CD8-positive, alpha-beta memory T cell (primary cell): ENCODE results near the gene SERTM1. TPM values are rescaled to one million over a fixed set of nuclear protein-coding genes. Genes with fewer than 3 reads are reported as not detected.
A peak's percentile ranks its signal among the peaks of the same experiment; 100 is the strongest.

Source experiments
- CTCF ChIA-PET: fragments of 350-600 bp; sonication (Branson Sonifier 250); formaldehyde crosslinking; loops from one replicate; lab custom pipeline; 2021; ENCODE audit warnings: antibody characterized with exemption; lab: Charles Lee
- POLR2A ChIA-PET: fragments of 350-600 bp; sonication (Branson Sonifier 250); formaldehyde crosslinking; loops from one replicate; lab custom pipeline; 2021; ENCODE audit warnings: antibody characterized with exemption; lab: Charles Lee
- DNase-seq, 5 donors: peaks; one replicate each; pipeline versions ENCODE4 v3.0.0 to v3.0.0-alpha.2; 2020 to 2022; ENCODE audit warnings: mixed read lengths in 1 of 5
- H3K27ac ChIP-seq: one replicate; pipeline ENCODE4 v1.7.0; 2013; ENCODE audit warnings: low read depth, mild to moderate bottlenecking, low read length, moderate library complexity
- H3K27me3 ChIP-seq: 2 replicates; pipeline ENCODE4 v1.7.0; 2013; ENCODE audit warnings: low read length, mild to moderate bottlenecking; ENCODE audit not compliant: insufficient read depth, poor library complexity, severe bottlenecking
- H3K36me3 ChIP-seq: 2 replicates; pipeline ENCODE4 v1.7.0; 2013; ENCODE audit warnings: mild to moderate bottlenecking, low read length, moderate library complexity; ENCODE audit not compliant: insufficient read depth
- H3K4me1 ChIP-seq: 2 replicates; pipeline ENCODE4 v1.7.0; 2013; ENCODE audit warnings: mild to moderate bottlenecking, low read length, moderate library complexity; ENCODE audit not compliant: insufficient read depth
- H3K4me3 ChIP-seq: 2 replicates; pipeline ENCODE4 v1.7.0; 2013; ENCODE audit warnings: mild to moderate bottlenecking, low read length
- H3K9me3 ChIP-seq: 2 replicates; pipeline ENCODE4 v1.7.0; 2013; ENCODE audit warnings: mild to moderate bottlenecking, low read length
- H3K27ac Mint-ChIP-seq, 8 donors: one replicate each; pipeline ENCODE4 v1.8.0; 2020 to 2021; ENCODE audit warnings: mixed read lengths in 8 of 8, mild to moderate bottlenecking in 6 of 8, inconsistent platforms in 3 of 8, moderate library complexity in 3 of 8
- H3K27me3 Mint-ChIP-seq, 2 donors: one replicate each; pipeline ENCODE4 v1.8.0; 2020 to 2021; ENCODE audit warnings: mixed read lengths in 2 of 2, mild to moderate bottlenecking in 1 of 2, moderate library complexity in 1 of 2
- H3K36me3 Mint-ChIP-seq, 3 donors: one replicate each; pipeline ENCODE4 v1.8.0; 2020 to 2021; ENCODE audit warnings: mixed read lengths in 3 of 3, inconsistent platforms in 1 of 3, mild to moderate bottlenecking in 1 of 3
- H3K4me1 Mint-ChIP-seq, 3 donors: one replicate each; pipeline ENCODE4 v1.8.0; 2020 to 2021; ENCODE audit warnings: mixed read lengths in 3 of 3, inconsistent platforms in 1 of 3, mild to moderate bottlenecking in 1 of 3
- H3K4me3 Mint-ChIP-seq, 7 donors: one replicate each; pipeline ENCODE4 v1.8.0; 2020 to 2021; ENCODE audit warnings: mixed read lengths in 7 of 7, mild to moderate bottlenecking in 6 of 7, moderate library complexity in 4 of 7, inconsistent platforms in 2 of 7
- H3K9me3 Mint-ChIP-seq, 5 donors: one replicate each; pipeline ENCODE4 v1.8.0; 2020 to 2022; ENCODE audit warnings: mixed read lengths in 5 of 5, mild to moderate bottlenecking in 3 of 5, moderate library complexity in 2 of 5, inconsistent platforms in 1 of 5
- polyA plus RNA-seq: library from polyadenylated mRNA; unstranded; fragments of 300-500 nt; fragmentation: Illumina TruSeq; gene quantifications from one replicate; pipeline ENCODE4 v1.2.3, GENCODE V29; 2021
- total RNA-seq, 2 experiments: library from RNA; stranded (reverse); gene quantifications; one replicate each; pipeline ENCODE4 v1.2.3, GENCODE V29; 2021

Gene SERTM1
- total and polyA plus RNA-seq, 3 experiments from 2014 or later = not detected

GRCh38 chr13:36668316-36668715, 5.5 kb upstream of the SERTM1 start:
- H3K27me3 ChIP-seq = no peaks in the 10 kb centered on the region
- no peaks in the 10 kb centered on the region for H3K4me1 ChIP-seq
- DNase-seq = no peak
- Mint-ChIP-seq H3K27ac (no peak overlapping the region), H3K27me3 (peaks cover 4 to 15% of the 10 kb centered on the region in 2 donors), H3K4me1 (no peaks in the 10 kb centered on the region), H3K9me3 (peaks cover 0 to 15% (median 7%) of the 10 kb centered on the region in 5 donors), H3K4me3 (no peak overlapping the region), H3K36me3 (no peaks in the 10 kb centered on the region)
- H3K4me3 ChIP-seq = no peak overlapping the region
- H3K9me3 ChIP-seq = no peaks in the 10 kb centered on the region
- H3K27ac ChIP-seq = no peak overlapping the region
- CTCF ChIA-PET = no interaction called here
- POLR2A ChIA-PET = no interaction called here
- no peaks in the 10 kb centered on the region for H3K36me3 ChIP-seq

GRCh38 chr13:36673352-36673751, 468 bp upstream of the SERTM1 start:
- Mint-ChIP-seq H3K4me1 (no peaks in the 10 kb centered on the region), H3K27me3 (peaks cover 12 to 35% of the 10 kb centered on the region in 2 donors), H3K36me3 (no peaks in the 10 kb centered on the region), H3K4me3 (no peak overlapping the region), H3K27ac (no peak overlapping the region), H3K9me3 (peaks cover 0 to 13% (median 8%) of the 10 kb centered on the region in 5 donors)
- Histone ChIP-seq H3K36me3 (no peaks in the 10 kb centered on the region), H3K4me1 (no peaks in the 10 kb centered on the region), H3K4me3 (no peak overlapping the region), H3K27ac (no peak overlapping the region), H3K27me3 (no peaks in the 10 kb centered on the region), H3K9me3 (no peaks in the 10 kb centered on the region)
- ChIA-PET POLR2A (no interaction called here), CTCF (no interaction called here)
- no peak for DNase-seq

GRCh38 chr13:36674337-36675212, 755 bp downstream of the SERTM1 start:
- H3K36me3 ChIP-seq = no peaks in the 10 kb centered on the region
- peak overlapping the region in 1 of 7 donors; percentile 27 for H3K4me3 Mint-ChIP-seq
- H3K27ac Mint-ChIP-seq = no peak overlapping the region
- no peaks in the 10 kb centered on the region for H3K36me3 Mint-ChIP-seq
- no peaks in the 10 kb centered on the region for H3K4me1 ChIP-seq
- POLR2A ChIA-PET = no interaction called here
- no peak overlapping the region for H3K4me3 ChIP-seq
- H3K27me3 ChIP-seq = no peaks in the 10 kb centered on the region
- no peaks in the 10 kb centered on the region for H3K4me1 Mint-ChIP-seq
- DNase-seq = no peak
- peaks cover 12 to 35% of the 10 kb centered on the region in 2 donors for H3K27me3 Mint-ChIP-seq
- no peak overlapping the region for H3K27ac ChIP-seq
- H3K9me3 Mint-ChIP-seq = peaks cover 0 to 12% (median 6%) of the 10 kb centered on the region in 5 donors
- CTCF ChIA-PET = no interaction called here
- no peaks in the 10 kb centered on the region for H3K9me3 ChIP-seq

- Histone ChIP-seq H3K27ac (no peak overlapping the region), H3K27me3 (no peaks in the 10 kb centered on the region), H3K4me3 (no peak overlapping the region), H3K9me3 (no peaks in the 10 kb centered on the region), H3K36me3 (no peaks in the 10 kb centered on the region), H3K4me1 (no peaks in the 10 kb centered on the region)
- Mint-ChIP-seq H3K36me3 (no peaks in the 10 kb centered on the region), H3K27ac (no peak overlapping the region), H3K9me3 (peaks cover 0 to 7% (median 2%) of the 10 kb centered on the region in 5 donors), H3K4me3 (peak overlapping the region in 1 of 7 donors; percentile 27), H3K4me1 (no peaks in the 10 kb centered on the region), H3K27me3 (peaks cover 12 to 35% of the 10 kb centered on the region in 2 donors)
- ChIA-PET CTCF (no interaction called here), POLR2A (no interaction called here)
- no peak for DNase-seq
Observed at GRCh38 chr13:36675213-36675536, 1.4 kb downstream of the SERTM1 start.

DNA sequence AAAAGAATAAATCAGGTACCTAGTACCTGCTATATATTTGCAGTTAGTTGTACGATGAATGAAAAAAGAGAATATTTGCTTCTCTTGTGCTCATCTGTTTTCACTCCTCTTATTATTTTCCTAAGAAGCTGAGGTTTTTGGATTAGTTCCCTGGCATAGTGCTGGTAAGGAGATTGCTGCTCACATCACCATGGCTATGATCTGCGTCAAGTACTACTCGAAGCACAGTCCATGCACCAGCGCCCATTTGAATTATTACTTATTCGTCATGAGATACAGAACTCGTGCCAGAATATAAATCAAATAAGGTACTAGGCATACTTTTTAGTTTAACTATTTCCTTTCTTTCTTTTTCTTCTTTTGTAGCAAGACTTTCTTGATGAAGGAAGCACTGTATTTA, 7.1 kb downstream of the SERTM1 start:
- no peaks in the 10 kb centered on the region for H3K4me1 ChIP-seq
- POLR2A ChIA-PET = no interaction called here
- no peak overlapping the region for H3K4me3 Mint-ChIP-seq

DNA sequence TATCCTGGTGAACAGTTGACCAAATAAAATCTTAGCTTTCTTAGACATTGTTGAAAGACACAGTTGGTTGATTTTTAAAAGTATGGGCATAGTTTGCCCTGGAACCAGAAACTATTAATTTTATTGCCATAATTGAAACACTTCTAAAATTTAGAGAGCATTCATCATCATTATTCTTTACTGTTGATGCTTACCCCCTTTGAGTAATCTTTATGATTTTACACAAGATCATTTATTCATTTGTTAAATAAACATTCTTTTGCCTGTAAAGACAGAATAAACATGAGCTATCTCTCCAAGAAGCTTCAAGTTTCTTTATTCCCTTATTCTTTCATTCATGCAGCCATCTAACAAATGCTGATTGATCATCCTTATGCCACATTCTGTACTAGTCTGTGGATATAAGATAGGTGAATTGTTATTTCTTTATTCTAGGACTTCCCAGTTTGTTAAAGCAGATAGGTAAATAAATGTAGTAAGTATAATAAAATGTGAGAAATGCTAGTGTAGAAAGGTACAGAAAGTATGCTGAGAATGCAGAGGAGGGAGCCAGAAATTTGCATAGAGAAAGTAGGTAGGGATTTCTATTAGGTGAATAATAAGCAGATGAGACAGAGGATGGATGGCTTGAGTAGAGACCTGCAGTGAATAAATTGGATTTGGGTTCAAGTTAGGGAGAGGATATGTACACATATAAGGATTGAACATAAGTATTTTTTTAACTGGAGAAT, 8.2 kb downstream of the SERTM1 start:
- H3K4me3 ChIP-seq = no peak overlapping the region
- peaks cover 0 to 10% (median 0%) of the 10 kb centered on the region in 5 donors for H3K9me3 Mint-ChIP-seq
- ChIA-PET POLR2A (no interaction called here), CTCF (no interaction called here)
- no peaks in the 10 kb centered on the region for H3K36me3 ChIP-seq
- no peaks in the 10 kb centered on the region for H3K9me3 ChIP-seq
- H3K4me1 ChIP-seq = no peaks in the 10 kb centered on the region
- no peak for DNase-seq
- no peaks in the 10 kb centered on the region for H3K27me3 ChIP-seq
- no peaks in the 10 kb centered on the region for H3K27me3 Mint-ChIP-seq
- no peak overlapping the region for H3K4me3 Mint-ChIP-seq
- H3K4me1 Mint-ChIP-seq = no peaks in the 10 kb centered on the region
- H3K27ac ChIP-seq = no peak overlapping the region
- H3K36me3 Mint-ChIP-seq = no peaks in the 10 kb centered on the region
- no peak overlapping the region for H3K27ac Mint-ChIP-seq

More for the DNA sequence above, 7.1 kb downstream of the SERTM1 start:
- no peak for DNase-seq
- no peak overlapping the region for H3K27ac Mint-ChIP-seq
- H3K9me3 ChIP-seq = no peaks in the 10 kb centered on the region
- H3K27me3 ChIP-seq = no peaks in the 10 kb centered on the region
- peaks cover 0 to 2% of the 10 kb centered on the region in 2 donors for H3K27me3 Mint-ChIP-seq
- H3K4me3 ChIP-seq = no peak overlapping the region
- no peaks in the 10 kb centered on the region for H3K36me3 ChIP-seq
- H3K27ac ChIP-seq = no peak overlapping the region
- CTCF ChIA-PET = no interaction called here
- peaks cover 0 to 10% (median 0%) of the 10 kb centered on the region in 5 donors for H3K9me3 Mint-ChIP-seq
- no peaks in the 10 kb centered on the region for H3K4me1 Mint-ChIP-seq
- no peaks in the 10 kb centered on the region for H3K36me3 Mint-ChIP-seq

- H3K27me3 Mint-ChIP-seq = no peaks in the 10 kb centered on the region
- H3K27ac Mint-ChIP-seq = no peak overlapping the region
Observed at GRCh38 chr13:36683701-36684100, 9.9 kb downstream of the SERTM1 start.

GRCh38 chr13:36685927-36686326, 12.1 kb downstream of the SERTM1 start:
- peaks cover 0 to 8% (median 0%) of the 10 kb centered on the region in 5 donors for H3K9me3 Mint-ChIP-seq
- Histone ChIP-seq H3K27me3 (no peaks in the 10 kb centered on the region), H3K27ac (no peak overlapping the region), H3K4me1 (no peaks in the 10 kb centered on the region), H3K36me3 (no peaks in the 10 kb centered on the region), H3K9me3 (no peaks in the 10 kb centered on the region), H3K4me3 (no peak overlapping the region)
- H3K36me3 Mint-ChIP-seq = no peaks in the 10 kb centered on the region
- DNase-seq = no peak
- ChIA-PET CTCF (no interaction called here), POLR2A (no interaction called here)
- H3K27ac Mint-ChIP-seq = no peak overlapping the region
- H3K4me1 Mint-ChIP-seq = no peaks in the 10 kb centered on the region
- H3K27me3 Mint-ChIP-seq = peaks cover 2 to 5% of the 10 kb centered on the region in 2 donors
- no peak overlapping the region for H3K4me3 Mint-ChIP-seq

More at GRCh38 chr13:36683701-36684100, 9.9 kb downstream of the SERTM1 start:
- no peaks in the 10 kb centered on the region for H3K36me3 Mint-ChIP-seq
- ChIA-PET POLR2A (no interaction called here), CTCF (no interaction called here)
- H3K27me3 ChIP-seq = no peaks in the 10 kb centered on the region
- H3K36me3 ChIP-seq = no peaks in the 10 kb centered on the region
- no peak overlapping the region for H3K4me3 Mint-ChIP-seq
- no peaks in the 10 kb centered on the region for H3K9me3 ChIP-seq
- DNase-seq = no peak
- H3K9me3 Mint-ChIP-seq = peaks cover 0 to 9% (median 0%) of the 10 kb centered on the region in 5 donors
- no peaks in the 10 kb centered on the region for H3K4me1 ChIP-seq
- H3K27ac ChIP-seq = no peak overlapping the region
- no peaks in the 10 kb centered on the region for H3K4me1 Mint-ChIP-seq
- no peak overlapping the region for H3K4me3 ChIP-seq
